Measurements from ENCODE around the gene USF2. TPM values are rescaled to one million over a fixed set of nuclear protein-coding genes. Genes with fewer than 3 reads are reported as not detected.
A peak's percentile ranks its signal among the peaks of the same experiment; 100 is the strongest.

USF2 gene
- total RNA-seq, 1 experiment from 2014 or later, result 123 TPM

DNA sequence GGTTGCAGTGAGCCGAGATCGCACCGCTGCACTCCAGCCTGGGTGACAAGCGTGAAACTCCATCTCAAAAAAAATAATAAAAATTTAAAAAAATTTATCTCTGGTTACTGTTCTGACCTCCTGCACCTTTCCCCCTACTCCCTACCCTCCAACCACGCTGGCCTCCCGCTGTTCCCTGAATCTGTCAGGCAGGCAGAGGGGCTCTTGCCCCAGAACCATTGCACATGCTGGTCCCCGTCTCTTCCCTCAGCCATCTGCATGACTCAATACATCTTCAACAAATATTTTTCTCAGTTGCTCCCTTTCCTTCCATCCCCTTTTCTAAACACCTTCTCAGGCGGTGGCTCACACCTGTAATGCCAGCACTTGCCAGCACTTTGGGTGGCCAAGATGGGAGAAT, 39.2 kb upstream of the USF2 start:
- Mint-ChIP-seq H3K36me3 (ENCODE audit: insufficient read depth in 1 of 3, low read depth in 3 of 3) (no peaks in the 10 kb centered on the region), H3K27me3 (ENCODE audit: low read depth) (peaks cover 2% of the 10 kb centered on the region; the same call in 1 of the 2 replicates), H3K4me1 (peaks cover 3 to 16% of the 10 kb centered on the region in 2 experiments), H3K27ac (peak overlapping the region in 1 of 3 experiments; percentile 11; a peak in 2 of 7 replicates), H3K9me3 (peaks cover under 1 to 1% of the 10 kb centered on the region in 2 experiments; a peak in 2 of 5 replicates), H3K4me3 (no peak overlapping the region)
- no CpG with 5 or more reads among the region's 8 CpGs for WGBS (ENCODE audit: extremely low coverage, insufficient read length, low lambda C conversion rate)
- Histone ChIP-seq H3K23me2 (ENCODE audit: insufficient read length, low read depth, low read length, poor library complexity, severe bottlenecking) (no peaks in the 10 kb centered on the region), H3K23ac (ENCODE audit: insufficient read length, low read depth, low read length) (no peak overlapping the region), H2BK12ac (ENCODE audit: insufficient read length, low read depth, low read length) (no peak overlapping the region), H4K91ac (ENCODE audit: insufficient read length, low read depth, low read length) (no peak overlapping the region), H4K5ac (ENCODE audit: insufficient read length, low read depth, low read length) (no peak overlapping the region), H2AK5ac (ENCODE audit: insufficient read length, low read length) (no peak overlapping the region), H3K79me2 (ENCODE audit: insufficient read depth, low read length) (no peaks in the 10 kb centered on the region), H2BK5ac (ENCODE audit: insufficient read length, low read length) (no peak overlapping the region), H3K4me2 (ENCODE audit: insufficient read depth, insufficient read length, low read length) (no peak overlapping the region), H2BK15ac (ENCODE audit: low read depth, low read length) (no peak overlapping the region), H4K20me1 (ENCODE audit: control insufficient read depth, insufficient read depth, insufficient read length) (no peaks in the 10 kb centered on the region), H3K9ac (ENCODE audit: extremely low read depth, insufficient read length, low read length) (no peak overlapping the region), H3K9me3 (ENCODE audit: control insufficient read depth, low read depth, low read length) (no peaks in the 10 kb centered on the region), H2BK120ac (ENCODE audit: low read depth, low read length, poor library complexity, severe bottlenecking) (no peak overlapping the region), H2BK20ac (ENCODE audit: low read depth, low read length, poor library complexity, severe bottlenecking) (no peak overlapping the region), H2AFZ (ENCODE audit: low read length) (no peak overlapping the region), H4K8ac (replicated peaks; ENCODE audit: insufficient read length, low read depth, low read length) (no peak overlapping the region), H3K27me3 (ENCODE audit: insufficient read depth, low read length) (no peaks in the 10 kb centered on the region), H3T11ph (ENCODE audit: low read length) (no peak overlapping the region), H3K27ac (ENCODE audit: insufficient read length, low read depth, low read length) (no peak overlapping the region), H3K4ac (ENCODE audit: low read depth, low read length) (no peak overlapping the region), H3K18ac (ENCODE audit: insufficient read length, low read depth, low read length) (no peak overlapping the region), H3K56ac (ENCODE audit: insufficient read length, low read depth, low read length) (no peak overlapping the region), H3K14ac (ENCODE audit: insufficient read depth, low read length) (no peak overlapping the region), H3K4me1 (ENCODE audit: insufficient read depth, low read length) (no peaks in the 10 kb centered on the region; the same call in 1 of the 2 replicates), H3K79me1 (ENCODE audit: insufficient read depth, low read depth, low read length, poor library complexity, severe bottlenecking) (no peaks in the 10 kb centered on the region)
- TF ChIP-seq, protein P1, sequence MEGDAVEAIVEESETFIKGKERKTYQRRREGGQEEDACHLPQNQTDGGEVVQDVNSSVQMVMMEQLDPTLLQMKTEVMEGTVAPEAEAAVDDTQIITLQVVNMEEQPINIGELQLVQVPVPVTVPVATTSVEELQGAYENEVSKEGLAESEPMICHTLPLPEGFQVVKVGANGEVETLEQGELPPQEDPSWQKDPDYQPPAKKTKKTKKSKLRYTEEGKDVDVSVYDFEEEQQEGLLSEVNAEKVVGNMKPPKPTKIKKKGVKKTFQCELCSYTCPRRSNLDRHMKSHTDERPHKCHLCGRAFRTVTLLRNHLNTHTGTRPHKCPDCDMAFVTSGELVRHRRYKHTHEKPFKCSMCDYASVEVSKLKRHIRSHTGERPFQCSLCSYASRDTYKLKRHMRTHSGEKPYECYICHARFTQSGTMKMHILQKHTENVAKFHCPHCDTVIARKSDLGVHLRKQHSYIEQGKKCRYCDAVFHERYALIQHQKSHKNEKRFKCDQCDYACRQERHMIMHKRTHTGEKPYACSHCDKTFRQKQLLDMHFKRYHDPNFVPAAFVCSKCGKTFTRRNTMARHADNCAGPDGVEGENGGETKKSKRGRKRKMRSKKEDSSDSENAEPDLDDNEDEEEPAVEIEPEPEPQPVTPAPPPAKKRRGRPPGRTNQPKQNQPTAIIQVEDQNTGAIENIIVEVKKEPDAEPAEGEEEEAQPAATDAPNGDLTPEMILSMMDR (conservative IDR thresholded peaks at IDR 0.05), result no peak
- DNase-seq, result no peak
